MG63 (cell line): ENCODE measurements around the gene CD37. TPM values are rescaled to one million over a fixed set of nuclear protein-coding genes. Genes with fewer than 3 reads are reported as not detected.
"Not testable (repeated sequence)": the region's sequence is repeated elsewhere in the genome, so short reads cannot be mapped to it uniquely, and the experiment has no call there.

Source experiments
- DNase-seq: peaks from one replicate; pipeline ENCODE4 v3.0.0-alpha.2; 2020
- H3K27me3 ChIP-seq: fragments of 250-450 bp; sonication (Bioruptor Pico); 2 replicates; pipeline ENCODE4 v1.5.1; 2020; ENCODE audit warnings: mild to moderate bottlenecking, moderate library complexity
- H3K36me3 ChIP-seq: fragments of 250-450 bp; sonication (Bioruptor Pico); 2 replicates; pipeline ENCODE4 v1.5.1; 2020; ENCODE audit warnings: mild to moderate bottlenecking, moderate library complexity
- H3K4me3 ChIP-seq: fragments of 250-450 bp; sonication (Bioruptor Pico); 2 replicates; pipeline ENCODE4 v1.5.1; 2020; ENCODE audit warnings: mild to moderate bottlenecking, moderate library complexity
- H3K9me3 ChIP-seq: fragments of 250-450 bp; sonication (Bioruptor Pico); 2 replicates; pipeline ENCODE4 v1.5.1; 2020; ENCODE audit warnings: mild to moderate bottlenecking, moderate library complexity
- total RNA-seq: library from RNA; depleted of rRNA; stranded (reverse); fragments of >200 nt; shearing (Covaris generic); gene quantifications from 2 replicates; pipeline ENCODE4 v1.2.3, GENCODE V29; 2014; ENCODE audit warnings: low replicate concordance; rRNA removed

The CD37 gene
- not detected in 2 replicates for total RNA-seq

DNA sequence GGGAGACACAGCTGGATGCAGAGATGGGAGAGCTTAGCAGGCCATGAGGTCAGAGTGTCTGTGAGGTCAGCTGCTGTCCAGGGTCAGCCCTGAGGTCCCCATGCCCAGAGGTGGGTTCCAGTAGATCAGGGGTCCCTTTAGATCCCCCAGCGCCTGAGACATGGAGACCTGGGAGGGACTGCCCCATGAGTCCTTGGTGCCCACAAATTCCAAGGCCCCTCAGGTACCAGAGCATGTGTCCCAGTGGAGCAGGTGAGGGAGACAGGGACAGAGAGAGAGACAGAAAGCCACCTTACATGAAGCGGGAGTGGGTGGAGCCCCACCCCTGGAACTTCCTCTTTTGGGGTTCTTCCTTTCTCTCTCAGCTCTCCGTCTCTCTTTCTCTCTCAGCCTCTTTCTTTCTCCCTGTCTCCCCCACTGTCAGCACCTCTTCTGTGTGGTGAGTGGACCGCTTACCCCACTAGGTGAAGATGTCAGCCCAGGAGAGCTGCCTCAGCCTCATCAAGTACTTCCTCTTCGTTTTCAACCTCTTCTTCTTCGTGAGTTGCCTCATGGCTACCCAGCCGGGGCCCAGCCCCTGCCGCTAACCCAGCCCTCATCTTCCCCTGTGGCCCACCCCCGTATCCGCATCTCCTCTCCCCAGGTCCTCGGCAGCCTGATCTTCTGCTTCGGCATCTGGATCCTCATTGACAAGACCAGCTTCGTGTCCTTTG lies at the start of gene CD37:
CD37 (plus strand) TSS at position 336 of the 713 bp plus-strand sequence; CDS start at position 471, 135 bp downstream.
- H3K4me3 ChIP-seq: no peak within 1 kb of the TSS
- DNase-seq: no peak
- H3K9me3 ChIP-seq: no peaks in the 10 kb centered on the region
- H3K36me3 ChIP-seq: no peaks in the 10 kb centered on the region
- no peaks in the 10 kb centered on the region for H3K27me3 ChIP-seq

- no peak for DNase-seq
- no peaks in the 10 kb centered on the region for H3K27me3 ChIP-seq
- no peaks in the 10 kb centered on the region; the same call in 1 of the 2 replicates for H3K9me3 ChIP-seq
- H3K36me3 ChIP-seq: no peaks in the 10 kb centered on the region
- no peak overlapping the region for H3K4me3 ChIP-seq
These were observed 48.0 kb upstream of the CD37 start for GRCh38 chr19:49287141-49287770.

DNA sequence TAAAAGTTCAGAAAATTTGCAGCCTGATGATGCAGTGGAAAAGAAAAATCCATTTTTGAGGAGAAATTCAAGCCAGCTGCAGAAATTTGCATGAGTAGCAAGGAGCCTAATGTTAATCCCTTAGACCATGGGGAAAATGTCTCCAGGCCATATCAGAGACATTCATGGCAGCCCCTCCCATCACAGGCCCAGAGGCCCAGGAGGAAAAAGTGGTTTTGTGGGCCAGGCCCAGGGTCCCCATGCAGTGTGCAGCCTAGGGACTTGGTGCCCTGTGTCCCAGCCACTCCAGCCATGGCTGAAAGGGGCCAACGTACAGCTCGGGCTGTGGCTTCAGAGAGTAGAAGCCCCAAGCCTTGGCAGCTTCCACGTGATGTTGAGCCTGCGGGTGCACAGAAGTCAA lies 47.0 kb upstream of the CD37 start:
- H3K36me3 ChIP-seq, H3K27me3 ChIP-seq, H3K4me3 ChIP-seq, H3K9me3 ChIP-seq, DNase-seq: not testable (repeated sequence)

DNA sequence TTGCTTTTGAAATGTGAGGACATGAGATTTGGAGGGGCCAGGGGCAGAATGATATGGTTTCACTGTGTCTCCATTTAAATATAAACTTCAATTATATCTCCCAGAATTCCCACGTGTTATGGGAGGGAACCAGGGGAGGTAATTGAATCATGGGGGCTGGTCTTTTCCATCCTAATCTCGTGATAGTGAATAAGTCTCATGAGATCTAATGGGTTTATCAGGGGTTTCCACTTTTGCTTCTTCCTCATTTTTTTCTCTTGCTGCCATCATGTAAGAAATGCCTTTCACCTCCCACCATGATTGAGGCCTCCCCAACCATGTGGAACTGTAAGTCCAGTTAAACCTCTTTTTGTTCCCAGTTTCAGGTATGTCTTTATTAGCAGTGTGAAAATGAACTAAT lies 45.9 kb upstream of the CD37 start:
- not testable (repeated sequence) for H3K36me3 ChIP-seq, DNase-seq, H3K27me3 ChIP-seq, H3K9me3 ChIP-seq, H3K4me3 ChIP-seq

DNA sequence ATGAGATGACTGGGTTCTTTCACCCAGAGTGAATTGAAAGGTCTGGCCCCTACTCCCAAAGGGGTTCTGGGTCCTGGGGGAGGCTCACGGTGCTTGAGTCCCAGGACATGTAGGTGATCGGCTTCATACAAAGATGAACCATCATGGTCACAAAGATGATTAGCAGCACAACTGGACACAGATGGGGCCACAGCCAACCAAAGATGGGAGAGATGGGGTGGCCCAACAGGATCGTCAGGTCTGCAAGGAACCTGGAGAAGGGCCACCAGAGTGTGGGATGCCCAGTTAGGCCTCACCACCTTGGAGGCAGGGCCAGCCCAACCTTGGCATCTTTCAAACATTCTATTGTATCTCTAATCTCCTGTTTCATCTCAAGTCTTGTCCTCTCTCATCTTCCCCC lies 44.7 kb upstream of the CD37 start:
- no peak overlapping the region for H3K4me3 ChIP-seq
- H3K27me3 ChIP-seq: no peaks in the 10 kb centered on the region
- DNase-seq: no peak
- no peaks in the 10 kb centered on the region for H3K36me3 ChIP-seq
- H3K9me3 ChIP-seq: no peaks in the 10 kb centered on the region; the same call in 1 of the 2 replicates

DNA sequence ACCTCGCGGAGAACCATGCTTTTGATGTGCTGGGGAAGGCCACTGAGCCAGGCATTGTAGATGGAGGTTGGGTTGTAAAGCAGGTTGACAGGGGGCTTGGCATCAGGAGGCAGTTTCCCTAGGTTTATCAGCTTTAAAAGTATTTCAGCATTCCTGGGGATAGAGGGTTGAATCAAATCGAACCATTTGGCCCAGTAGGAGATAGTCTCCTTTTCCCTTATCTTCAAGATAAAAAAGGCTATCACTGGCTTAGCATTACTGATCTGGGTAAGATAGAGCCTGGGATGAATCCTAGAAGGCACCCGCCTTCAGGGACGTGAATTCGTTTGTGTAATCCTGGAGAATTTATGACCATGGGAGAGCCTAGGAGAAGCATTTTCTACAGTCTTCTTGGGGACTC lies 40.8 kb upstream of the CD37 start:
- Histone ChIP-seq H3K36me3 (no peaks in the 10 kb centered on the region), H3K27me3 (peaks cover 11% of the 10 kb centered on the region), H3K4me3 (no peak overlapping the region), H3K9me3 (no peaks in the 10 kb centered on the region)
- no peak for DNase-seq

- no peak overlapping the region for H3K4me3 ChIP-seq
- no peaks in the 10 kb centered on the region for H3K9me3 ChIP-seq
- no peaks in the 10 kb centered on the region for H3K36me3 ChIP-seq
- DNase-seq: no peak
- peaks cover 11% of the 10 kb centered on the region for H3K27me3 ChIP-seq
These were observed 39.9 kb upstream of the CD37 start for GRCh38 chr19:49295208-49295880.

DNA sequence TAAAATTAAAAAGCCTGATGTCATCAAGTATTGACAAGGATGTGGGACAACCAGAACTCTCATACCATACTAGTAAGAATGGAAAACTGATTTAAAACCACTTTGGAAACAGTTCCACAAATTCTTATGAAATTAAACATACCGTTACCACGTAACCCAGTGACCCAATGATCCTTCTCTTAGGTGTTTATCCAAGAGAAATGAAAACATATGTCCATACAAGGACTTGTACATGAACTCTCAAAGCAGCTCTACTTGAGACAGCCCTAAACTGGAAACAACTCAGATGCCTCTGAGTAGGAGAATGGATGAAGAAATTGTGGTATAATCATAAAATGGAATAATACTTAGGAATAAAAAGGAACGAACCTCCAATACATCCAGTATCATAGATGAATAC lies 37.8 kb upstream of the CD37 start:
- Histone ChIP-seq H3K27me3 (peaks cover 13% of the 10 kb centered on the region), H3K4me3 (no peak overlapping the region), H3K36me3 (no peaks in the 10 kb centered on the region), H3K9me3 (no peaks in the 10 kb centered on the region)
- DNase-seq: no peak

GRCh38 chr19:49298653-49299052 lies 36.6 kb upstream of the CD37 start:
- H3K27me3 ChIP-seq: peaks cover 13% of the 10 kb centered on the region
- not testable (repeated sequence) for H3K36me3 ChIP-seq, H3K9me3 ChIP-seq, H3K4me3 ChIP-seq, DNase-seq

DNA sequence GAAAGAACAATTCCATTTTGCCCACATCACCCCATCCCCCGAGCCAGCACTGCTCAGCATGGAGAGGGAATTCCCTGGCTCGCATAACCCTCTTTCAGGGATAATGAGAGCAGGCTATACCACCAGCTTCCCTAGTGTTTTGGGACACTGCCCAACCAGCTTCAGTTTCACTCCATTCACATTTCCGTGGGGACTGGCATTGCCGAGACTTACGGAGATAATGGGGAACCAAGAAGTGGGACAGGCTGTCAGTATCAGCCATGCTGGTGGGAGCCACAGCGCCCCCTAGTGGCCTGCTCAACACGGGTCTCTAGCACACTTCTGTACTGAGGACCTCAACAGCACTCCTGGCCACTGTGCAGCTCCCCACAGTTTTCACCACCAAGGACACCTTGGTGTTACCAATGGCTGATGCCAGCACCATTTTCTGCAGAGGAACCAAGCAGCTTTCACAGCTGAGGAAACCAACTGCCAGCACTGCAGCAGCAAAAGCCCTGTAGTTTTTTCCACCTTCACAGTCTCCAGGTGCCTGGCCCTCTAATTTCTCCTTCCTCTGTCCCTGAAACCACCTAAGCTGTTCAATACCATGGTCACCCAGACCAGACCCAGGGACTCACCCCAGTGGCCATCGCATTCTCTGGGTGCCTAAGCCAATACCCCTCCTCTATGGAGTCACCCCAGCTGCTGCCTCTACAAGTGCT lies 33.9 kb upstream of the CD37 start:
- peak; percentile 63 for DNase-seq
- no peak overlapping the region for H3K4me3 ChIP-seq

GRCh38 chr19:49301866-49302252 lies 33.3 kb upstream of the CD37 start:
- peaks cover 7% of the 10 kb centered on the region for H3K27me3 ChIP-seq
- no peaks in the 10 kb centered on the region for H3K36me3 ChIP-seq
- H3K4me3 ChIP-seq: no peak overlapping the region
- no peak for DNase-seq
- H3K9me3 ChIP-seq: peaks cover 2% of the 10 kb centered on the region; the same call in 1 of the 2 replicates

More for the DNA sequence above, 33.9 kb upstream of the CD37 start:
- peaks cover 2% of the 10 kb centered on the region; the same call in 1 of the 2 replicates for H3K9me3 ChIP-seq
- no peaks in the 10 kb centered on the region for H3K36me3 ChIP-seq
- H3K27me3 ChIP-seq: peaks cover 10% of the 10 kb centered on the region

DNA sequence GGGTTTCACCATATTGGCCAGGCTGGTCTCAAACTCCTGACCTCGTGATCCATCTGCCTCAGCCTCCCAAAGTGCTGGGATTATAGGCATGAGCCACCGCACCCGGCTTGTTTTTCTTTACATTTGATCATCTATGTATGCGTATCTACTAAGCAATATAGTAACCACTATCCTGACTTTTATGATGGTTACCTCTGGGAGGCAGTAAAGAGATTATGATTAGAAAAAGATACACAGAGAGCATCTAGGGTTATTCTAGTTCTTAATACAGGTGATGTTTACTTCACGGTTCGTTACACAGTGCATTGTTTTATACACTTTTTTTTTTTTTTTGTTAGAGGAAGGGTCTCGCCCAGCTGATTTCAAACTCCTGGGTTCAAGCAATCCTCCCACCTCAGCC lies 28.5 kb upstream of the CD37 start:
- H3K9me3 ChIP-seq, H3K4me3 ChIP-seq, DNase-seq, H3K36me3 ChIP-seq, H3K27me3 ChIP-seq: not testable (repeated sequence)

DNA sequence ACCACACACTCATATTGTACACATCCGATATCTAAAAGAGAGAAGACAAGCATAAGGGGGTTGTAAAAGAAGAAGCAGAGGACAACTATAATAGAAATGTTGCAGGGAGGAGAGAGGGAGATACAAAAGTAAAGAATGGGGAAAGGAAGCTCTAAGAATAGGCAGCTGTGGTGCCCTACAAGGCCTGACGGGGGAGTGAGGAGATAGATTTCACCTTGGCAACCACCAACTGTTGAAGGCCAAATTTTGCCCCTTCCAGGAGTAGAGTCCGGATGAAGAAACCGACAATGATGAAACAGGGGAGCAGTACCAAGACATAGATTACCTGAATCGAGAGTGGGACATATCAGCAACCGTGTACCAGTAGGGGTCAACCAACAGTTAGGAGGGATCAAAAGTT lies 26.1 kb upstream of the CD37 start:
- Histone ChIP-seq H3K36me3 (no peaks in the 10 kb centered on the region), H3K4me3 (no peak overlapping the region), H3K9me3 (no peaks in the 10 kb centered on the region), H3K27me3 (no peaks in the 10 kb centered on the region)
- no peak for DNase-seq

DNA sequence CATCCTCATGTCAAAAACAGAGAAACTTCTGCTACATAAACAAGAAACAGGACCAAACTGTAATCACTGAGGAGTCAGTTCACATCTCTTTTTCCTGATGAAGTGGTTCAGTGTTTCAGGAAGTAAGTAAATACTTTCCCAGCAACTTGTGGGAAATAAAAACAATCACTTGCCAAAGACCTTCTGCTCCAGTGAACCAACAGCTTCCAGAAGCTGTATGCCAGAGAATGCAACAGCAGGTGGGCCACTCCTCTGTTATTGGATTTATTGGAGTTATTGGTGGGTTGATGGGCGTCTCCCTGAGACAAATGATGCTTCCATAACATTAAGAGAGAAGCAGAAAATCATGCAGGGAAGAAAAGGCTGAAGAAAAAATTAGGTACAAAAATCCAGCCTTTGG lies 20.1 kb upstream of the CD37 start:
- DNase-seq: no peak

GRCh38 chr19:49316284-49316683 lies 18.9 kb upstream of the CD37 start:
- DNase-seq: no peak
- peaks cover 4% of the 10 kb centered on the region; the same call in 1 of the 2 replicates for H3K27me3 ChIP-seq
- no peak overlapping the region for H3K4me3 ChIP-seq
- no peaks in the 10 kb centered on the region for H3K36me3 ChIP-seq
- H3K9me3 ChIP-seq: peaks cover 14% of the 10 kb centered on the region

More for the DNA sequence above, 20.1 kb upstream of the CD37 start:
- no peak overlapping the region for H3K4me3 ChIP-seq
- no peaks in the 10 kb centered on the region for H3K27me3 ChIP-seq
- peaks cover 6% of the 10 kb centered on the region; the same call in 1 of the 2 replicates for H3K9me3 ChIP-seq
- H3K36me3 ChIP-seq: no peaks in the 10 kb centered on the region

GRCh38 chr19:49318296-49318695 lies 16.9 kb upstream of the CD37 start:
- Histone ChIP-seq H3K9me3 (peaks cover 22% of the 10 kb centered on the region), H3K4me3 (no peak overlapping the region), H3K36me3 (no peaks in the 10 kb centered on the region), H3K27me3 (peaks cover 4% of the 10 kb centered on the region; the same call in 1 of the 2 replicates)
- no peak for DNase-seq
